Pancreas (tissue), 10 donors: Measurements from ENCODE around the gene GUSB. TPM values are rescaled to one million over a fixed set of nuclear protein-coding genes. Genes with fewer than 3 reads are reported as not detected.
"Not testable (repeated sequence)": the region's sequence is repeated elsewhere in the genome, so short reads cannot be mapped to it uniquely, and the experiment has no call there.

Experiments
- ATAC-seq, 4 donors: fragments of 200-7000 bp; cut with Tn5 transposase; one replicate each; pipeline versions ENCODE4 v1.8.0 to v1.9.1; 2020; ENCODE audit warnings: mild to moderate bottlenecking in 4 of 4, moderate library complexity in 4 of 4
- DNase-seq, 6 donors: peaks; one replicate each; pipeline ENCODE4 v3.0.0-alpha.2; 2020
- FAIRE-seq: peaks from 2 replicates; lab custom pipeline; 2012; peaks lifted over from hg19 to GRCh38; lab: Jason Lieb, UNC
- H3K27ac ChIP-seq, 4 donors: fragments of 200-600 bp; sonication (generic); 1 replicate in 3 of 4; 2 replicates in 1 of 4; pipeline versions ENCODE4 v1.5.0 to v1.8.0; 2020
- H3K27me3 ChIP-seq, 4 donors: fragments of 200-600 bp; one replicate each; pipeline ENCODE4 v1.8.0; 2021
- H3K36me3 ChIP-seq, 3 donors: fragments of 200-600 bp; sonication (generic) in 1 of 3; one replicate each; pipeline versions ENCODE4 v1.5.0 to v1.8.0; 2020 to 2021
- H3K4me1 ChIP-seq, 3 donors: fragments of 200-600 bp; one replicate each; pipeline ENCODE4 v1.8.0; 2021
- H3K4me3 ChIP-seq, 4 donors: fragments of 200-600 bp; sonication (generic) in 2 of 4; one replicate each; pipeline versions ENCODE4 v1.5.0 to v1.8.0; 2020 to 2021
- H3K9me3 ChIP-seq, 4 donors: fragments of 200-600 bp; one replicate each; pipeline ENCODE4 v1.8.0; 2021
- CTCF ChIP-seq, 4 donors: fragments of 200-600 bp; sonication (generic) in 3 of 4; IDR thresholded peaks; one replicate each; pipeline versions ENCODE4 v1.5.0 to v1.8.0; 2021; ENCODE audit warnings: antibody characterized with exemption in 4 of 4
- WGBS, 2 donors: extraction: QIAGEN DNeasy Blood & Tissue Kit; methylation state at CpG; one replicate each; pipeline ENCODE4 v1.1.7; 2013; 5-methylcytosine and 5-hydroxymethylcytosine counted together
- intact Hi-C, 3 donors: fragments of 100-400 bp; cut with DNase I; formaldehyde crosslinking; loops; one replicate each; pipeline versions ENCODE4 v1.11.1 to v1.14.2; 2022
- polyA plus RNA-seq, 2 donors: library from polyadenylated mRNA; stranded (reverse); fragments of 200-250 nt; gene quantifications; one replicate each; pipeline ENCODE4 v1.2.3, GENCODE V29; 2013
- total RNA-seq, 6 donors: library from RNA; stranded (reverse); fragmentation: NEBNext Ultra II Directional in 4 of 6; extraction: Animal tissue kit (Norgen Biotek cat#: 25700) in 4 of 6; gene quantifications; one replicate each; pipeline versions ENCODE4 v1.2.1 to v1.2.4, GENCODE V29; 2021 to 2023
- donor health status: healthy with polysubstance abuse.
- donor health status: DM: no; HTN: no; CAD: no; lungs with moderate emphysema.
- donor health status: DM: no; HTN: no; CAD: no.
- donor health status: control.
- donor health status: control.
- donor health status: Bipolar disorder and iron deficiency.
- donor health status: DM: yes; HTN: yes; CAD: no.
- donor health status: DM: no; HTN: no; CAD: no.
- donor health status: DM: no; HTN: no; CAD: no.
- donor health status: DM: yes; HTN: yes; CAD: no.

GUSB gene
- total and polyA plus RNA-seq, 8 donors = 21.5 to 69.8 (median 28.8) TPM

- DNase-seq (no peak), ATAC-seq (peak in 3 of 4 donors; percentile 34 to 48 (median 43)), FAIRE-seq (no peak)
- intact Hi-C loops = no loop called here
- H3K27ac ChIP-seq = no peak overlapping the region
- WGBS, 2 donors = 84 to 87% methylated on average over 4 of the region's 4 CpGs
- no peaks in the 10 kb centered on the region for H3K36me3 ChIP-seq
- H3K4me3 ChIP-seq = no peak overlapping the region
- no peaks in the 10 kb centered on the region for H3K9me3 ChIP-seq
- no peaks in the 10 kb centered on the region for H3K27me3 ChIP-seq
- H3K4me1 ChIP-seq = no peaks in the 10 kb centered on the region
- no peak for TF ChIP-seq CTCF (IDR thresholded peaks at IDR 0.05)
Observed at GRCh38 chr7:65946904-65947303, 35.1 kb downstream of the GUSB start.

GRCh38 chr7:65945787-65946186, 36.2 kb downstream of the GUSB start:
- intact Hi-C loops, H3K4me3 ChIP-seq, H3K4me1 ChIP-seq, FAIRE-seq, H3K36me3 ChIP-seq, ATAC-seq, H3K9me3 ChIP-seq, DNase-seq, H3K27me3 ChIP-seq, H3K27ac ChIP-seq: not testable (repeated sequence)
- WGBS, 2 donors = 86 to 87% methylated on average over 1 of the region's 5 CpGs

- ATAC-seq (no peak), FAIRE-seq (no peak), DNase-seq (no peak)
- Histone ChIP-seq H3K4me3 (no peak overlapping the region), H3K27ac (no peak overlapping the region), H3K36me3 (no peaks in the 10 kb centered on the region), H3K9me3 (no peaks in the 10 kb centered on the region), H3K4me1 (no peaks in the 10 kb centered on the region), H3K27me3 (no peaks in the 10 kb centered on the region)
- no peak for TF ChIP-seq CTCF (IDR thresholded peaks at IDR 0.05)
- intact Hi-C loops = no loop called here
- 96 to 97% methylated on average over 7 of the region's 7 CpGs for WGBS, 2 donors
Observed at GRCh38 chr7:65938336-65938895, 43.6 kb downstream of the GUSB start.

GRCh38 chr7:65937296-65937695, 44.7 kb downstream of the GUSB start:
- DNase-seq (no peak), FAIRE-seq (no peak), ATAC-seq (no peak)
- intact Hi-C loops = no loop called here
- Histone ChIP-seq H3K36me3 (no peaks in the 10 kb centered on the region), H3K9me3 (no peaks in the 10 kb centered on the region), H3K27ac (no peak overlapping the region), H3K4me3 (no peak overlapping the region), H3K27me3 (no peaks in the 10 kb centered on the region), H3K4me1 (no peaks in the 10 kb centered on the region)
- no peak for TF ChIP-seq CTCF (IDR thresholded peaks at IDR 0.05)
- WGBS, 2 donors = 94 to 96% methylated on average over 2 of the region's 2 CpGs

- Histone ChIP-seq H3K9me3 (no peaks in the 10 kb centered on the region), H3K4me1 (no peaks in the 10 kb centered on the region), H3K27ac (no peak overlapping the region), H3K27me3 (no peaks in the 10 kb centered on the region), H3K4me3 (no peak overlapping the region), H3K36me3 (no peaks in the 10 kb centered on the region)
- no peak for TF ChIP-seq CTCF (IDR thresholded peaks at IDR 0.05)
- DNase-seq = no peak
- 92 to 96% methylated on average over 4 of the region's 4 CpGs for WGBS, 2 donors
- intact Hi-C loops = no loop called here
- FAIRE-seq = no peak
- no peak for ATAC-seq
Observed at GRCh38 chr7:65931685-65932084, 50.3 kb downstream of the GUSB start.
